Measurements from ENCODE around the gene DYNLT2B. TPM values are rescaled to one million over a fixed set of nuclear protein-coding genes. Genes with fewer than 3 reads are reported as not detected.

Gene DYNLT2B
- 23.0 to 26.1 TPM (median 23.6 TPM) in 5 replicates for total RNA-seq (2022; extraction: Qiagen RNA extraction; ENCODE audit: low read depth)

GRCh38 chr3:196317687-196318467, at the start of gene DYNLT2B:
DYNLT2B (minus strand) TSS chr3:196318240; CDS start chr3:196318152, 88 bp downstream.

GRCh38 chr3:196287440-196288140, 30.4 kb downstream of the DYNLT2B start, which contains the start of gene PCYT1A:
PCYT1A (minus strand) TSS chr3:196287726; CDS start chr3:196270531, 17,195 bp downstream.

Other genes starting within 250 kb of the DYNLT2B start
- 89.2 to 116 TPM (median 101 TPM) in 5 replicates for gene TFRC, start 236.2 kb downstream of the DYNLT2B start, total RNA-seq (2022; extraction: Qiagen RNA extraction; ENCODE audit: low read depth)
- gene ZDHHC19, start 106.8 kb downstream of the DYNLT2B start, total RNA-seq (2022; extraction: Qiagen RNA extraction; ENCODE audit: low read depth) = 0.14 to 0.60 TPM in 2 of 5 replicates, not detected in the others
- not detected in 5 replicates for gene SLC51A, start 101.7 kb downstream of the DYNLT2B start, total RNA-seq (2022; extraction: Qiagen RNA extraction; ENCODE audit: low read depth)
- 29.9 to 41.7 TPM (median 34.6 TPM) in 5 replicates for gene PCYT1A, start 30.5 kb downstream of the DYNLT2B start, total RNA-seq (2022; extraction: Qiagen RNA extraction; ENCODE audit: low read depth)
- gene TM4SF19, start 20.1 kb upstream of the DYNLT2B start, total RNA-seq (2022; extraction: Qiagen RNA extraction; ENCODE audit: low read depth) = 8.5 to 12.0 TPM (median 10.8 TPM) in 5 replicates
- 5.7 to 10.1 TPM (median 9.1 TPM) in 5 replicates for gene UBXN7, start 114.2 kb upstream of the DYNLT2B start, total RNA-seq (2022; extraction: Qiagen RNA extraction; ENCODE audit: low read depth)
- gene RNF168, start 185.5 kb upstream of the DYNLT2B start, total RNA-seq (2022; extraction: Qiagen RNA extraction; ENCODE audit: low read depth) = 4.2 to 5.6 TPM (median 4.5 TPM) in 5 replicates
- gene SMCO1, start 197.1 kb upstream of the DYNLT2B start, total RNA-seq (2022; extraction: Qiagen RNA extraction; ENCODE audit: low read depth) = not detected in 5 replicates